ENCODE measurements around the gene ZNF132. TPM values are rescaled to one million over a fixed set of nuclear protein-coding genes. Genes with fewer than 3 reads are reported as not detected.
A peak's percentile ranks its signal among the peaks of the same experiment; 100 is the strongest.

The ZNF132 gene
- total RNA-seq, 1 donor from 2014 or later, result 0.28 TPM

DNA sequence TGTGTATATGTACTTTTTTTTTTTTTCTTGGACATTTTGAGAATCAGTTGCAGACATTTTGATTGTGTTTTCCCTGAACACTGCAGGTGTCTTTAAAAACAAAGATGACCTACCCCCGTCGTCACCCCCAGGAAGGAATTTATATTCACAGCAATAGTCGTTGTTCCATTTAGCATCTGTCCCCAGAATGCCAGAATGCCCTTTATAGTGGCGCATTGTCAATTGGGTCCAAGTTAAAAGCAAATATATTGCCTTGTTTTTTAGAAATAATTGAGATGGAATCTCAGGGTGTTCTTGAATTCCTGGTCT lies 46.3 kb downstream of the ZNF132 start:
- H3K4me1 Mint-ChIP-seq, result peaks cover 18% of the 10 kb centered on the region
- H3K27ac Mint-ChIP-seq (ENCODE audit: unreplicated experiment), result no peak overlapping the region
- no peak for DNase-seq (ENCODE audit: low read depth, low spot score)
- H3K27me3 Mint-ChIP-seq (ENCODE audit: low read depth), result peaks cover 23% of the 10 kb centered on the region
- peak overlapping the region; percentile 79 for H3K4me3 Mint-ChIP-seq
- no peaks in the 10 kb centered on the region for H3K9me3 Mint-ChIP-seq
- TF ChIP-seq, protein P1, sequence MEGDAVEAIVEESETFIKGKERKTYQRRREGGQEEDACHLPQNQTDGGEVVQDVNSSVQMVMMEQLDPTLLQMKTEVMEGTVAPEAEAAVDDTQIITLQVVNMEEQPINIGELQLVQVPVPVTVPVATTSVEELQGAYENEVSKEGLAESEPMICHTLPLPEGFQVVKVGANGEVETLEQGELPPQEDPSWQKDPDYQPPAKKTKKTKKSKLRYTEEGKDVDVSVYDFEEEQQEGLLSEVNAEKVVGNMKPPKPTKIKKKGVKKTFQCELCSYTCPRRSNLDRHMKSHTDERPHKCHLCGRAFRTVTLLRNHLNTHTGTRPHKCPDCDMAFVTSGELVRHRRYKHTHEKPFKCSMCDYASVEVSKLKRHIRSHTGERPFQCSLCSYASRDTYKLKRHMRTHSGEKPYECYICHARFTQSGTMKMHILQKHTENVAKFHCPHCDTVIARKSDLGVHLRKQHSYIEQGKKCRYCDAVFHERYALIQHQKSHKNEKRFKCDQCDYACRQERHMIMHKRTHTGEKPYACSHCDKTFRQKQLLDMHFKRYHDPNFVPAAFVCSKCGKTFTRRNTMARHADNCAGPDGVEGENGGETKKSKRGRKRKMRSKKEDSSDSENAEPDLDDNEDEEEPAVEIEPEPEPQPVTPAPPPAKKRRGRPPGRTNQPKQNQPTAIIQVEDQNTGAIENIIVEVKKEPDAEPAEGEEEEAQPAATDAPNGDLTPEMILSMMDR (conservative IDR thresholded peaks at IDR 0.05), result no peak
- peaks cover 21% of the 10 kb centered on the region for H3K36me3 Mint-ChIP-seq (ENCODE audit: low read depth)

DNA sequence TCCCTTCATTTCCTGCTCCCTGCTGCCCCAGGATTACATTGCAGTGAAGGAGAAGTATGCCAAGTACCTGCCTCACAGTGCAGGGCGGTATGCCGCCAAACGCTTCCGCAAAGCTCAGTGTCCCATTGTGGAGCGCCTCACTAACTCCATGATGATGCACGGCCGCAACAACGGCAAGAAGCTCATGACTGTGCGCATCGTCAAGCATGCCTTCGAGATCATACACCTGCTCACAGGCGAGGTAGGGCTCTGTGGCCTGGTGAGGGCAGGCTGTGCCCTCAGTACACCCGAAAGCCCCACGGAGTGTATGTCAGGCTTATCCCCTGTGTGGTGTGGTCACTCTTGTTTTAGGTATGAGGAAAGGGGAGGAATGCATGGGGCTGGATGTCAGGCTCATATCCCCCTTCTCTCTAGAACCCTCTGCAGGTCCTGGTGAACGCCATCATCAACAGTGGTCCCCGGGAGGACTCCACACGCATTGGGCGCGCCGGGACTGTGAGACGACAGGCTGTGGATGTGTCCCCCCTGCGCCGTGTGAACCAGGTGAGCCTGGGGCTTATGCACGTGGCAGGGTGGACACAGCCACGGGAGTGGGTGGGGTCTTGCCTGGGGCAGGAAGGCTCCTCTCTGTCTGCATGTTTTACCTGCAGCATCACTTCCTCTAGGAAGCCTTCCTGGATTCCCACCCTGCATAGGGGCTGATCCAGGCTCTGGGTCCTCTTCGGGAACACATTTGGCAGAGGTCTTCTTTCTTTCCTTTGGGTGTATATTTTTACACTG lies 46.8 kb downstream of the ZNF132 start:
- H3K27me3 Mint-ChIP-seq (ENCODE audit: low read depth), result peaks cover 23% of the 10 kb centered on the region
- peak overlapping the region; percentile 79 for H3K4me3 Mint-ChIP-seq
- peaks cover 22% of the 10 kb centered on the region for H3K4me1 Mint-ChIP-seq
- H3K9me3 Mint-ChIP-seq, result no peaks in the 10 kb centered on the region
- peaks cover 21% of the 10 kb centered on the region for H3K36me3 Mint-ChIP-seq (ENCODE audit: low read depth)
- H3K27ac Mint-ChIP-seq (ENCODE audit: unreplicated experiment), result no peak overlapping the region
- DNase-seq (ENCODE audit: low read depth, low spot score), result no peak
- TF ChIP-seq, protein P1 (conservative IDR thresholded peaks at IDR 0.05), result no peak

DNA sequence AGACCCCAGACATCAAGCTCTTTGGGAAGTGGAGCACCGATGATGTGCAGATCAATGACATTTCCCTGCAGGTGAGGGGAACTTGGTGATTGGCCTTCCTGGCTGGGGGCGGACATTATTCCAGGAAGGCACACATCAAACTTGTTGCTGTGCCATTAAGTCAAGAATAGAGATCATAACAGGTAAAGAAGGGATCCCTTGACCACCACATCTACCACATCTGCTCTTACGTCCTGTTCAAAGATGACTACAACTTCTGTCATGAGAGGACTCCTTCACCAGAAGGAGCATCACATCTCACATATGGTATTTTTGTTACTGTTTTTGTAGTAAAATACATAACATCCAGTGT lies 51.8 kb downstream of the ZNF132 start:
- peaks cover 4% of the 10 kb centered on the region for H3K27me3 Mint-ChIP-seq (ENCODE audit: low read depth)
- H3K4me1 Mint-ChIP-seq, result peaks cover 36% of the 10 kb centered on the region
- peak overlapping the region; percentile 99 for H3K4me3 Mint-ChIP-seq
- DNase-seq (ENCODE audit: low read depth, low spot score), result no peak
- H3K27ac Mint-ChIP-seq (ENCODE audit: unreplicated experiment), result no peak overlapping the region
- TF ChIP-seq, protein P1 (conservative IDR thresholded peaks at IDR 0.05), result no peak
- H3K36me3 Mint-ChIP-seq (ENCODE audit: low read depth), result peaks cover 15% of the 10 kb centered on the region
- H3K9me3 Mint-ChIP-seq, result no peaks in the 10 kb centered on the region

DNA sequence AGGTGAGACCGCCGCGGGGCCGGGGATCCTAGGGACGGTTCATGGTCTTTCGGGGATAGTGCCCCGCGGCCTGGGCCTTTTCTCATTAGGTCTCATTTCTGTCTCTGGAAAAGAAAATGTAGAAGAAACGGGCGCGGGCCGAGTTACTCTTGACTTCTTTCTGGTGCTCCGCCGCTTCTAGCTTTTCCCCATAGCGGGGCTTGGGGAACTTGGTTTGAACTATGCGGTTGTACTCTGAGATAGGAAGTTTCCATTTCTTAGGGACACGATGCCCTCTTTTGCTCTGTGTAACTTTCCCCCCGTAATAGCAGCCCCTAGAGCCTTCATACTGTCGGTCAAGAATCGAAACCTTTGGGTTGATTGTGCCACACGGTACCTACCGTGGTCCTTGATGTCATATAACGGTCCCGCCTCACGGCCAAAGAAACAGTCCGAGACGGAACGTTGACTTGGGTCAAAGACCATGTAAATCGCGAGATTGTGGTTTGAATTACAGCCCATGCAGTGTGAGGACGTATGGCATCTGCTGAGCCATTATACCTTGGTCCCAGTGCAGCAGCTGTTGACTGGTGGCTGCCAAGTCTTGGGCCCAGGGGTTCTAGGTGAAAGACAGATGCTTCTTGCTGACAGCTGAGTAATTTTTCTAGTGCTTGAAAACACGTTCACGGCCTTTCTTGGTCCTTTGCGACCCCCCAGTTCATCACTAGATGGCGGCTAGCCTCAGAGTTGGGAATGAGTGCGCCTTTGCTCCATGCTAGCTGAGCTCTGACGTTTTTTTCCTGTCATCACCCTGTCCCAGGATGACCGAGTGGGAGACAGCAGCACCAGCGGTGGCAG lies 52.4 kb downstream of the ZNF132 start:
- Mint-ChIP-seq H3K9me3 (no peaks in the 10 kb centered on the region), H3K4me1 (peaks cover 36% of the 10 kb centered on the region), H3K4me3 (peak overlapping the region; percentile 99), H3K27ac (ENCODE audit: unreplicated experiment) (peak overlapping the region; percentile 100), H3K27me3 (ENCODE audit: low read depth) (peaks cover 4% of the 10 kb centered on the region), H3K36me3 (ENCODE audit: low read depth) (peaks cover 15% of the 10 kb centered on the region)
- DNase-seq (ENCODE audit: low read depth, low spot score), result no peak
- TF ChIP-seq, protein P1 (conservative IDR thresholded peaks at IDR 0.05), result no peak

DNA sequence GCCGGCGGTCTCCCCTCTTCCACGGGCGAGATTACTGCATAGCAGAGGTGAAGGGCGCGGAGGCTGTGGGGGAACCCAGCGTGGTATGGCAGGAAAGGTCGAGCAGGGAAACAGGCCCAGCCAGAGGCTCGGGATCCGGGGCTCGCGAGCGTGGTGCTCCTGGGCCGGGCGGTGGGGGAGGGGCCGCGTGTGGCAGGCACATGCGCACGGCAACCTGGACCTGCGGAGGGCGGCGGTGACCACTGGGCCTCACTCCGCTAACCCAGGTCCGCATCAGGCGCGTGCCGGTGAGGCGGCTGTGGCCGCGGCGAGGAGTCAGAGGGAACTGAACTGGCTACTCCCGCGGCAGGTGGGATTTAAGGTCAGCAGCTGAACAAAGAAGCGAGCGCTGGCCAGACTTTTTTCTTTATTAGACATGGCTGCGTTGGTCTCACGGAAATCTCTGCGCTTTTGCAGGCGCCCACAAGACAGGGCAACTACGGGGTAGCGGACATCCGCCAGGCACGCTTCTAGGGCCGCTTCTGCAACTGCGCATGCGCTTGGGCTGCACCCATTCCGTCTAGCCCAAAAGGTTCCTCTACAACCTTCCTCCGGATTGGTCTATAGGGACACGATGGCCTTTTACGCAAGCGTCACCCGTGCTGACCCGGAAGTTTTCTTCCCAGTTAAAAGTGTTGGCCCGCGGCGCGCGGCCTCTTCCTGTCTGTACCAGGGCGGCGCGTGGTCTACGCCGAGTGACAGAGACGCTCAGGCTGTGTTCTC lies 53.2 kb downstream of the ZNF132 start, which contains the start of gene RPS5:
Gene RPS5, plus strand, starts transcription at position 694 of the 762 bp plus-strand sequence. CDS start 869 bp downstream, outside the sequence.
- peak within 1 kb of the TSS; percentile 100 for H3K27ac Mint-ChIP-seq (ENCODE audit: unreplicated experiment)
- peak; percentile 87 for DNase-seq (ENCODE audit: low read depth, low spot score)
- H3K4me3 Mint-ChIP-seq, result peak within 1 kb of the TSS; percentile 99
- peaks cover 4% of the 10 kb centered on the region for H3K27me3 Mint-ChIP-seq (ENCODE audit: low read depth)
- TF ChIP-seq, protein P1 (conservative IDR thresholded peaks at IDR 0.05), result no peak
- H3K4me1 Mint-ChIP-seq, result peaks cover 36% of the 10 kb centered on the region
- no peaks in the 10 kb centered on the region for H3K9me3 Mint-ChIP-seq
- H3K36me3 Mint-ChIP-seq (ENCODE audit: low read depth), result peaks cover 15% of the 10 kb centered on the region
